Fibroblast of skin of left quadriceps (primary cell): Measurements from ENCODE around the gene DHX58.

ENCODE experiments used
- DNase-seq, 2 experiments: peaks; one replicate each; pipeline ENCODE4 v3.0.0-alpha.2; 2013; ENCODE audit warnings: low read depth in 2 of 2

Gene DHX58

GRCh38 chr17:42087736-42088705 lies 24.5 kb downstream of the DHX58 start:
- DNase-seq = no peak

DNA sequence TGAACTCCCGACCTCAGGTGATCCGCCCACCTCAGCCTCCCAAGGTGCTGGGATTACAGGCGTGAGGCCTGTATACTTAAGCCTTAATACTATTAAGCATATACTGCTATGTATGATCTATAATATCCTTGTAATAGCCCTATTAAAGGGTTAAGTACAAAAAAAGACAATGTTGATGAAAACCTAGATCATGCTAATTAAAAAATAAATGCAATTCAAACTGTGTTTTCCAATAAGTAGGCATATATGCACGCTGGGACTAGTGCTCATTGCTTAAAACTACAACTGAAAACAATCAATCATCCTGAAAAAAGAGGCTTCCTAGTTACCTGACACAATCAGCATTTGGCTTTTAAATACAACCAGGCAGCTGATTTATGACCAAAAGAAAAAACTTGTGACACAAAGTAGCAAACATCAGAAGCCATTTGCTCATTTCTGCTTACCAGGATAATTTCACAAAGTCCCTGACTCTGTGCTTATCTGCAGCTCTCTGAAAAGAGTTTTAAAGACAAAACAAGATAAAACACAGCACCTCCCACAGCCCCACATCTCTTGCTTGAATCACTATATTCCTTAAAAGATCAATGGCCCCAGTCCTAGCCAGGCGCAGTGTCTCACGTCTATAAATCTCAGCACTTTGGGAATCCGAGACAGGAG lies 25.3 kb downstream of the DHX58 start:
- no peak for DNase-seq

GRCh38 chr17:42081516-42082129 lies 30.9 kb downstream of the DHX58 start:
- DNase-seq = no peak

GRCh38 chr17:42079541-42079940 lies 33.0 kb downstream of the DHX58 start:
- no peak for DNase-seq

DNA sequence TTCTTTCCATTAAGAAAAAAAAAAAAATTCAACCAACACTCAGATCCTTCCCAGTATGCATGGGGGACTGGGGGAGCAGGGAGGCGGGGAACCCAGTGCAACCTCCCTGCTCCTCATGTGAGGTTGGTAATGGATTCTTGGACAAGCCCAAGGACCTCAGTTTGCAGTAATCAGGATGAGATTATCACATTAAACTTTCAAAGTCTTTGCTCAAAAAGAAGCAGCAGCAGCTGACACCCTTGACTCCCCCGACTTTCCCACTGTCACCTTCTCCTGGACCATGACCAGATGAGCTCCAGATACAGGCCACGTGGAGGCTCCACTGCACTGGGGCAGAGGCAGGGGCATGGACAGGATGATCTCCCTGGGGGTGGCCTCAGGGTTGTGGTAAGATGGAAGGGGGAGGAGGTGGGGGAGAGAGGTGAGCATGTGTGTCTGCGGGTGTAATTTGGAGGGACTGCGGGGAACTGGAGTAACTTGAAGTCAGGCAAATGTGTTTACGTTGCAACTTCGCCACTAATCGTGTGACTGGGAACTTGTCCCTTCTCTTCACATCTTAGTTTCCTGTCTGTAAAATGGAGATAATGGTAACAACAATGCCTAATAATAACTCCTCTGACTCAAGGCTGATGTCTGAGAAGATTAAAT lies 34.0 kb downstream of the DHX58 start:
- no peak for DNase-seq

GRCh38 chr17:42077755-42078154 lies 34.8 kb downstream of the DHX58 start:
- no peak for DNase-seq

DNA sequence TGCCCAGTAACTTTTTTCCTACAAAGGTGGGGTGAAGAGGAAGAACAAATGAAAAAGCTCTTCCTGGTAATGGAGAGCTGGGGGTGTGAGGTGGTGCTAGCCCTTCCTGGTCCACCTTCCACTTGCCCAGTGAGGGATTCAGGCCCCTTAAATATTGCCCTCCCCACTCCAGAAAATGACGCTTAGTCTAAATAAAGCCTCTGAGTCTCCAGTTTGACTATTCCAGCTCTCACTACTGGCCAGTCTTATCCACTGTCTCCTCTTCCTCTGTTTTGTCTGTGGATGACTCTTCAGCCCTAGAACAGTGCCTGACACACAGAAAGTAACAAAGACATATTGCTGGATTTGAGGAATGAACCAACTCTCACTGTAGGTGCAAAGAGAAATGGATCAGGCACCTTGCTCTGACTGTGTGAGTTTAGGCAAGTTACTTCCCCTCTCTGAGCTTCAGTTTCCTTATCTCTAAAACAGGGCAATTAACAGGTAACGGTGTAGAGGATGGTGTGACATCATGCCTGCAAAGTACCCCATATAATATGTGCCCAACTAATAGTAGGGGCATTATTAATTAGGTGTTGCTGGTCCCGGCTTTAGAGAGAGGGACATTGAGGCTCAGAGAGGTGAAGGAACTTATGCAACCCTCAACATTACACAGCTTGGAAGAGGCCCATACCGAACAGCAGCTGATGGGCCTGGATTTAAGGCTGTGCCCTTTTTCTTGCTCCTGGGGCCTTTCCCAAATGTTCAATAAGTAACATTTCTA lies 35.5 kb downstream of the DHX58 start:
- DNase-seq = no peak

- no peak for DNase-seq
These were observed 36.7 kb downstream of the DHX58 start for GRCh38 chr17:42075789-42076188.

GRCh38 chr17:42072323-42073187 lies 40.0 kb downstream of the DHX58 start:
- DNase-seq = no peak

GRCh38 chr17:42071810-42072209 lies 40.7 kb downstream of the DHX58 start:
- DNase-seq = no peak

DNA sequence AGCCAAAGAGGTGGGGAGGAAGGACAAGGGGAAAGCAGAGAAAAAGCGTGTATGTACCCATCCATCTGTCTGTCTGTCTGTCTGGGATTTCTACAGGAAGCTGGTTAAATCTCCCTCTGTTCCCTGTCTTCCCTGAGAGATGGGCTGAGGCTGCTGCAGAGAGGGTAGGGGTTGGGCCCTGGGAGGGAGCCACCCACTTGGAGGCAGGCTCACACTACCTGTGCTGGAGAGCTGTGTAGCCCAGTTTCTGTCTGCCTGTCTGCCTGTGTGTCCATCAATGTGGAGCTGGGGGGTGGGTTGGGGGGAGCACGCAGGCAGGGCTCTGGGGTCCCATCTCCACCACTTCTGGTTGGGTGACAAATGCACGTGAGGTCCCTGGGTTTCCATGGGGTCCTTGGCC lies 43.5 kb downstream of the DHX58 start:
- no peak for DNase-seq

GRCh38 chr17:42067371-42068091 lies 45.0 kb downstream of the DHX58 start:
- DNase-seq = no peak

- DNase-seq = no peak
These were observed 47.3 kb downstream of the DHX58 start for GRCh38 chr17:42065201-42065600.

- no peak for DNase-seq
These were observed 49.8 kb downstream of the DHX58 start for GRCh38 chr17:42062681-42063080.

- DNase-seq = no peak
These were observed 50.6 kb downstream of the DHX58 start for GRCh38 chr17:42061646-42062487.

GRCh38 chr17:42060231-42060630 lies 52.3 kb downstream of the DHX58 start:
- no peak for DNase-seq

- no peak for DNase-seq
These were observed 52.7 kb downstream of the DHX58 start for GRCh38 chr17:42059815-42060214.

DNA sequence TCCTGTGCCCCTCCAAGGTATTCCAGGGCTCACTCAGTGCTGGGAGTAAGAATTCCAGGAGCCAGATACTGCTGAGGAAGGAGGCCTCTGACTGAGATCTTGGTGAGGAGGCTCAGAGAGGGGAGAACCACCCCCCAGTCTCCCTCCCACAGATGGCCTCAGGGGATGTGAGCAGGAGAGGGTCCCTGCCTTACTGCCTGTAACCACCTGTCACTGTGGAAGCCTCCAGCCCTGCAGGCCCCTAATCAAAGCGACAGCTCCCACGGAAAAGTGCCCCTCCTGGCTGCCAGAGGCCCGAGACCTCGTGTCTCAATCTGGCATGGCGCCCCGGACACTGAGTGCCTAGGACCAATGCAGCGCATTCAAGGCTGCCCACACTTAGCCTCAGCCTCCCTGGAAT lies 54.5 kb downstream of the DHX58 start:
- DNase-seq = no peak

DNA sequence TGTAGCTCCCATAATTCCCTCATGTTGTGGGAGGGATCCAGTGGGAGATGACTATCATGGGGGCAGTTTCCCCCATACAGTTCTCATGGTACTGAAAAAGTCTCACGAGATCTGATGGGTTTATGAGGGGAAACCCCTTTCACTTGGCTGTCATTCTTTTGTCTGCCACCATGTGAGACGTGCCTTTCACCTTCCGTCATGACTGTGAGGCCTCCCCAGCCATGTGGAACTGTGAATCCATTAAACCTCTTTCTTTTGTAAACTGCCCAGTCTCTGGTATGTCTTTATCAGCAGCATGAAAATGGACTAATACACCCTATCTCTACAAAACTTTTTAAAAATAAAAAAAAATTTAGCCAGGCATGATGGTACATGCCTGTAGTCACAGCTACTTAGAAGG lies 55.9 kb downstream of the DHX58 start:
- no peak for DNase-seq
